Measurements from ENCODE around the gene HEMGN.

DNA sequence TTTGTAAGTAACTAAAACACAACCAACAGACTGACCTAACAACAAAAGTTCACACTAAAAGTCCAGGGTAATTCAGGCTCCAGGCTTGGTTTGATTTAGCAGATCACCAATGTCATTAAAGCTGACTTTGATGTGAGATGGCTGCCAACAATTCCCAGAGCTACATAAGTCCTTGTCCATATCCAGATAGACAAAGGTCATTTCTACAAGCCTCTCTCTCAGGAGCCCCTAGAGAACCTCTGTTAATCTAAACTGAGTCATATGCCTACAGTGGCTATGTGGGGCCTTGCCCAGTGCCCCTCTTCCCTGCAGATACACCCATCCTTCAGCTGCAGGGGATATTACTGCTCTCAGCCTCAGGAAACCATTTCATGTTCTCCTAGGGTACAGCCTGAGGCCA, 26.9 kb upstream of the HEMGN start:
- TF ChIP-seq, protein P1, sequence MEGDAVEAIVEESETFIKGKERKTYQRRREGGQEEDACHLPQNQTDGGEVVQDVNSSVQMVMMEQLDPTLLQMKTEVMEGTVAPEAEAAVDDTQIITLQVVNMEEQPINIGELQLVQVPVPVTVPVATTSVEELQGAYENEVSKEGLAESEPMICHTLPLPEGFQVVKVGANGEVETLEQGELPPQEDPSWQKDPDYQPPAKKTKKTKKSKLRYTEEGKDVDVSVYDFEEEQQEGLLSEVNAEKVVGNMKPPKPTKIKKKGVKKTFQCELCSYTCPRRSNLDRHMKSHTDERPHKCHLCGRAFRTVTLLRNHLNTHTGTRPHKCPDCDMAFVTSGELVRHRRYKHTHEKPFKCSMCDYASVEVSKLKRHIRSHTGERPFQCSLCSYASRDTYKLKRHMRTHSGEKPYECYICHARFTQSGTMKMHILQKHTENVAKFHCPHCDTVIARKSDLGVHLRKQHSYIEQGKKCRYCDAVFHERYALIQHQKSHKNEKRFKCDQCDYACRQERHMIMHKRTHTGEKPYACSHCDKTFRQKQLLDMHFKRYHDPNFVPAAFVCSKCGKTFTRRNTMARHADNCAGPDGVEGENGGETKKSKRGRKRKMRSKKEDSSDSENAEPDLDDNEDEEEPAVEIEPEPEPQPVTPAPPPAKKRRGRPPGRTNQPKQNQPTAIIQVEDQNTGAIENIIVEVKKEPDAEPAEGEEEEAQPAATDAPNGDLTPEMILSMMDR (IDR thresholded peaks at IDR 0.05) = no peak
- no peak for TF ChIP-seq EZH2 (IDR thresholded peaks at IDR 0.05; ENCODE audit: borderline replicate concordance, insufficient read depth, low read depth, low read length, poor library complexity, severe bottlenecking)
